Measurements from ENCODE around the gene GRAMD1A. TPM values are rescaled to one million over a fixed set of nuclear protein-coding genes. Genes with fewer than 3 reads are reported as not detected.

Gene GRAMD1A
- total RNA-seq, 4 donors from 2014 or later = 14.2 to 32.1 (median 21.6) TPM

- peaks cover 7 to 21% (median 12%) of the 10 kb centered on the region in 4 donors for H3K4me1 ChIP-seq
- no peaks in the 10 kb centered on the region for H3K27me3 ChIP-seq
- TF ChIP-seq EP300 (IDR thresholded peaks at IDR 0.05; ENCODE audit: low read depth) (no peak), POLR2A (IDR thresholded peaks at IDR 0.05) (no peak), CTCF (IDR thresholded peaks at IDR 0.05) (no peak)
- 94 to 97% methylated on average over 5 to 8 of the region's 8 CpGs for WGBS, 2 donors (ENCODE audit: low coverage in 1 of 2)
- intact Hi-C loops (cut with DNase I; ENCODE audit: low total_unique reads) = no loop called here
- DNase-seq = no peak
- H3K27ac ChIP-seq = no peak overlapping the region
- H3K4me3 ChIP-seq = no peak overlapping the region
- peaks cover 3 to 56% (median 27%) of the 10 kb centered on the region in 4 donors for H3K36me3 ChIP-seq
- in situ Hi-C loops (cut with MboI; ENCODE audit: low pct_ligation_motif_present in 1 of 4, low pct_unique_long_range_greater_than_20kb in 1 of 4, low sequenced_read_pairs in 3 of 4) = loop anchor here in 1 of 4 donors (10.0 kb wide), 1 partner anchor 55 kb away; no protein-coding TSS in a partner anchor
- H3K9me3 ChIP-seq = peaks cover 48 to 50% of the 10 kb centered on the region in 2 donors
These were observed 39.9 kb upstream of the GRAMD1A start for GRCh38 chr19:34960103-34960805.

- DNase-seq = no peak
- H3K27ac ChIP-seq = no peak overlapping the region
- peaks cover 40 to 45% of the 10 kb centered on the region in 2 donors for H3K9me3 ChIP-seq
- TF ChIP-seq POLR2AphosphoS5 (IDR thresholded peaks at IDR 0.05) (no peak), CTCF (IDR thresholded peaks at IDR 0.05) (no peak), POLR2A (IDR thresholded peaks at IDR 0.05) (no peak), EP300 (IDR thresholded peaks at IDR 0.05; ENCODE audit: low read depth) (no peak)
- H3K4me1 ChIP-seq = peaks cover 7 to 21% (median 12%) of the 10 kb centered on the region in 4 donors
- WGBS, 2 donors (ENCODE audit: low coverage in 1 of 2) = 95 to 100% methylated on average over 1 to 11 of the region's 12 CpGs
- H3K27me3 ChIP-seq = no peaks in the 10 kb centered on the region
- H3K4me3 ChIP-seq = no peak overlapping the region
- intact Hi-C loops (cut with DNase I; ENCODE audit: low total_unique reads) (no loop called here), in situ Hi-C loops (cut with MboI; ENCODE audit: low pct_ligation_motif_present in 1 of 4, low pct_unique_long_range_greater_than_20kb in 1 of 4, low sequenced_read_pairs in 3 of 4) (loop anchor here in 1 of 4 donors (10.0 kb wide), 1 partner anchor 54 kb away; no protein-coding TSS in a partner anchor)
- peaks cover 3 to 48% (median 27%) of the 10 kb centered on the region in 4 donors for H3K36me3 ChIP-seq
These were observed 39.0 kb upstream of the GRAMD1A start for GRCh38 chr19:34960940-34961679.

GRCh38 chr19:34961775-34962686 lies 38.1 kb upstream of the GRAMD1A start:
- DNase-seq = no peak
- Histone ChIP-seq H3K4me3 (peak overlapping the region in 1 of 4 donors; percentile 90), H3K9me3 (peaks cover 31 to 38% of the 10 kb centered on the region in 2 donors), H3K36me3 (peaks cover 3 to 40% (median 27%) of the 10 kb centered on the region in 4 donors), H3K4me1 (peaks cover 7 to 21% (median 12%) of the 10 kb centered on the region in 4 donors), H3K27ac (peak overlapping the region in 3 of 4 donors; percentile 73 to 89 (median 79)), H3K27me3 (no peaks in the 10 kb centered on the region)
- in situ Hi-C loops (cut with MboI; ENCODE audit: low pct_ligation_motif_present in 1 of 4, low pct_unique_long_range_greater_than_20kb in 1 of 4, low sequenced_read_pairs in 3 of 4) = loop anchor here in 1 of 4 donors (10.0 kb wide), 1 partner anchor 53 kb away; no protein-coding TSS in a partner anchor
- intact Hi-C loops (cut with DNase I; ENCODE audit: low total_unique reads) = no loop called here
- TF ChIP-seq CTCF (IDR thresholded peaks at IDR 0.05) = no peak
- peak in 1 of 3 donors; percentile 12 for TF ChIP-seq POLR2AphosphoS5 (IDR thresholded peaks at IDR 0.05)
- WGBS, 2 donors (ENCODE audit: low coverage in 1 of 2) = 76 to 86% methylated on average over 4 to 5 of the region's 5 CpGs

Data from transverse colon (tissue), 4 donors.